Measurements from ENCODE around the gene LIMS2. TPM values are rescaled to one million over a fixed set of nuclear protein-coding genes. Genes with fewer than 3 reads are reported as not detected.

The LIMS2 gene
- total and polyA plus RNA-seq, 2 experiments from 2014 or later, result 32.9 to 48.8 TPM

DNA sequence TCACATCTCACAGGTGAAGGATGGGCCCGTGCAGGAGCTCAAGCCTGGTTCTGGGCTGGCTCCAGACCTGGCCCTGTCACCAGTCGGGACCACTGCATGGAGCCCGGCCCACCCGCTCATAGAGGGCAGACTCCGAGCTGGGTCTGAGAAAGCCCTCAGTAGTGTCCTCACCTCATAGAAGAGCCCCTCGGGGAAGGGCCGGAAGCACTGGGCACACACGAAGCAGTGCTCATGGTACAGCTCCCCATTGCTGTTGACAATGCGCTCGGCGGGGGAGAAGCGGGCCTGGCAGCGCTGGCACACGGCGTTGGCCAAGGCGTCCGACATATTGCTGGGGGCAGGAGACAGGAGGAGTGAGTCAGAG is 18.1 kb downstream of the LIMS2 start:
- H3K27me3 ChIP-seq, result no peaks in the 10 kb centered on the region
- peaks cover 23% of the 10 kb centered on the region for H3K4me1 ChIP-seq (ENCODE audit: low read depth)
- H3K4me3 ChIP-seq, result no peak overlapping the region
- no peak for TF ChIP-seq CTCF (IDR thresholded peaks at IDR 0.05; ENCODE audit: low read depth, low read length)
- H3K36me3 ChIP-seq, result no peaks in the 10 kb centered on the region
- H3K9me3 ChIP-seq (ENCODE audit: low read depth), result no peaks in the 10 kb centered on the region
- DNase-seq (ENCODE audit: low read depth in 1 of 2, low spot score in 1 of 2), result no peak
- H3K27ac ChIP-seq, result no peak overlapping the region

- no peak for TF ChIP-seq CTCF (IDR thresholded peaks at IDR 0.05; ENCODE audit: low read depth, low read length)
- no peak for DNase-seq (ENCODE audit: low read depth in 1 of 2, low spot score in 1 of 2)
- Histone ChIP-seq H3K4me3 (no peak overlapping the region), H3K9me3 (ENCODE audit: low read depth) (no peaks in the 10 kb centered on the region), H3K27ac (no peak overlapping the region), H3K27me3 (no peaks in the 10 kb centered on the region), H3K4me1 (ENCODE audit: low read depth) (peaks cover 21% of the 10 kb centered on the region), H3K36me3 (no peaks in the 10 kb centered on the region)
Measured at GRCh38 chr2:127656569-127657231, 18.6 kb downstream of the LIMS2 start.

GRCh38 chr2:127655209-127656073 is 19.9 kb downstream of the LIMS2 start:
- no peak for DNase-seq (ENCODE audit: low read depth in 1 of 2, low spot score in 1 of 2)
- Histone ChIP-seq H3K4me3 (no peak overlapping the region), H3K27me3 (no peaks in the 10 kb centered on the region), H3K36me3 (no peaks in the 10 kb centered on the region), H3K27ac (no peak overlapping the region), H3K9me3 (ENCODE audit: low read depth) (no peaks in the 10 kb centered on the region), H3K4me1 (ENCODE audit: low read depth) (peaks cover 17% of the 10 kb centered on the region)
- TF ChIP-seq CTCF (IDR thresholded peaks at IDR 0.05; ENCODE audit: low read depth, low read length), result no peak

GRCh38 chr2:127654838-127655175 is 20.5 kb downstream of the LIMS2 start:
- Histone ChIP-seq H3K36me3 (no peaks in the 10 kb centered on the region), H3K27ac (no peak overlapping the region), H3K4me1 (ENCODE audit: low read depth) (peaks cover 17% of the 10 kb centered on the region), H3K27me3 (no peaks in the 10 kb centered on the region), H3K9me3 (ENCODE audit: low read depth) (no peaks in the 10 kb centered on the region), H3K4me3 (no peak overlapping the region)
- TF ChIP-seq CTCF (IDR thresholded peaks at IDR 0.05; ENCODE audit: low read depth, low read length), result no peak
- DNase-seq (ENCODE audit: low read depth in 1 of 2, low spot score in 1 of 2), result no peak

DNA sequence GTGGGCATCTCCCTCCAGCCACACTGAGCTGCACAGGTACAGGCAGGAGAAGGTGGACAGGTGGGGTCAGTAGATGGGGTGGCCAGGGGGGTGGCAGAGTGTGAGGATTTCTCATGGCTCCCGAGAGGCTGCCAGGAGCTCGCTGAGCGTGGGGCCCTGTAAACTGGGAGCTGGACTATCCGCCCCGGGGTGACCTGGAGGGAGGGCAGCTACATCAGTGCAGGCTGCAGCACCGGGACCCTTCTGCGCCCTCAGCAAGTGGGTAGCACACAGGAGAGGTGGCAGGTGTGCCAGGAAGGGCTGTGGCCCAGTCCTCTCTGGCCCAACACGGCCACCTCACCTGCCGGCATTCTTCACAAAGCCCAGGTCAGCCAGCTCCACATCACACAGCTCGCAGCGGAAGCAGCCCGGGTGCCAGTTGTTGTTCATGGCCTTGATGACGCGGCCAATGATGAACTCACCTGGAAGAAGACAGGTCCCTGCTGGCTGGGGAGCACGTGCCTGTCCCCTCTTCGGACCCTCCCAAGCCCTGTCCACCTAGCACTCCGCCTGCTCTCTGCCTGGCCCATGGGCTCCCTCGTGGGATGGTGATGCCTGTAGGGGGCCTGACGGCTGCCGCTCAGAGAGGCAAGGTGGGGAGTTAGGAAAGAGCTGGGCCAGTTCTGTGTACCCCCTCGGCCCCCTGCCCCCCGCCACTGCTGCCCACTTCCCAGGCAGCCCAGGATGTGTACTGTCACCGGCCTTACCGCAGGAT is 21.1 kb downstream of the LIMS2 start:
- H3K27ac ChIP-seq, result no peak overlapping the region
- H3K27me3 ChIP-seq, result no peaks in the 10 kb centered on the region
- TF ChIP-seq CTCF (IDR thresholded peaks at IDR 0.05; ENCODE audit: low read depth, low read length), result no peak
- peaks cover 17% of the 10 kb centered on the region for H3K4me1 ChIP-seq (ENCODE audit: low read depth)
- H3K36me3 ChIP-seq, result no peaks in the 10 kb centered on the region
- no peak for DNase-seq (ENCODE audit: low read depth in 1 of 2, low spot score in 1 of 2)
- no peak overlapping the region for H3K4me3 ChIP-seq
- H3K9me3 ChIP-seq (ENCODE audit: low read depth), result no peaks in the 10 kb centered on the region
